ENCODE results near the gene CCSER1. TPM values are rescaled to one million over a fixed set of nuclear protein-coding genes. Genes with fewer than 3 reads are reported as not detected.

CCSER1 gene
- total RNA-seq, 1 donor from 2014 or later: 8.4 TPM

DNA sequence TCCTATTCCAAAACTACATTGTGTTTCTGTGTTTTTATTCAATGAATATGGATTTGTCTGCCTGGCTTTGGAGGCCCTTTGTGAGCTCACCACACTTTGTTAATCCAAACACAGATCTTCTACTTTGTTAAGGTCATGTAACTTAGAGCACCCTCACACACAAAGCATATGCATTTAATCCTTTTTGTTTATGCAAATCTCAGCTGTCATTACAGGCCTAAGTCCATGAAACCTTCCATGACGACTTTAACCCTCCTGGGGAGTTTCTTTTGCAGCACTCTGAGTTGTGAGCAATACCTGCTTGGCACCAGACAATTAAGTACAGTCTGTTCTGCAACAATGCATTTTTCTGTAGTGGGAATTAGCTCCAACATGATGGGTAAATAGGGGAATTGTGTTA is 14.9 kb downstream of the CCSER1 start:
- Histone ChIP-seq H3K4me3 (no peak overlapping the region), H3K9me3 (no peaks in the 10 kb centered on the region), H3K4me1 (no peaks in the 10 kb centered on the region), H3K27me3 (ENCODE audit: low read depth) (no peaks in the 10 kb centered on the region), H3K27ac (no peak overlapping the region), H3K36me3 (no peaks in the 10 kb centered on the region)
- ATAC-seq: no peak
- intact Hi-C loops (cut with DNase I): no loop called here
- TF ChIP-seq, protein P1, sequence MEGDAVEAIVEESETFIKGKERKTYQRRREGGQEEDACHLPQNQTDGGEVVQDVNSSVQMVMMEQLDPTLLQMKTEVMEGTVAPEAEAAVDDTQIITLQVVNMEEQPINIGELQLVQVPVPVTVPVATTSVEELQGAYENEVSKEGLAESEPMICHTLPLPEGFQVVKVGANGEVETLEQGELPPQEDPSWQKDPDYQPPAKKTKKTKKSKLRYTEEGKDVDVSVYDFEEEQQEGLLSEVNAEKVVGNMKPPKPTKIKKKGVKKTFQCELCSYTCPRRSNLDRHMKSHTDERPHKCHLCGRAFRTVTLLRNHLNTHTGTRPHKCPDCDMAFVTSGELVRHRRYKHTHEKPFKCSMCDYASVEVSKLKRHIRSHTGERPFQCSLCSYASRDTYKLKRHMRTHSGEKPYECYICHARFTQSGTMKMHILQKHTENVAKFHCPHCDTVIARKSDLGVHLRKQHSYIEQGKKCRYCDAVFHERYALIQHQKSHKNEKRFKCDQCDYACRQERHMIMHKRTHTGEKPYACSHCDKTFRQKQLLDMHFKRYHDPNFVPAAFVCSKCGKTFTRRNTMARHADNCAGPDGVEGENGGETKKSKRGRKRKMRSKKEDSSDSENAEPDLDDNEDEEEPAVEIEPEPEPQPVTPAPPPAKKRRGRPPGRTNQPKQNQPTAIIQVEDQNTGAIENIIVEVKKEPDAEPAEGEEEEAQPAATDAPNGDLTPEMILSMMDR (IDR thresholded peaks at IDR 0.05): no peak
- DNase-seq: no peak

DNA sequence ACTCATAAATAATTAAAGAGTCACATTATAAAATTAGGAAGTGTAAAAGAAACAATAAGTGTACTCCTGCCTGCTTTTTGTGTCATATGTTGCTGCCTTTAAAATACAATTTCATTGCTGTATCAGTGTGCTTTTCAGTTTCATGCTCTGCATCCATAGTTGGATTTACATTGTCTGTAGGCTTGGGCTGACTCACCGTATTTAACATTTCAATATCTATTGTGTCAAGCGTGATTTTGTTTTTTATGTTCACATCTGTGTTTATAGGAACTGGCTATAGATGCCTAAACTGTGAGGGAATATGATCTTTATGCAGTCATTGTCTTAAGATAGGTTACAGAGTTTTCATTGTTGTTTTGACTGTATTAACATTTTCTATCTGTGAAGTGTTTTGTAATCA is 18.1 kb downstream of the CCSER1 start:
- no peak overlapping the region for H3K27ac ChIP-seq
- H3K4me3 ChIP-seq: no peak overlapping the region
- no peaks in the 10 kb centered on the region for H3K4me1 ChIP-seq
- no peak for DNase-seq
- TF ChIP-seq, protein P1 (IDR thresholded peaks at IDR 0.05): no peak
- no peaks in the 10 kb centered on the region for H3K9me3 ChIP-seq
- intact Hi-C loops (cut with DNase I): no loop called here
- no peaks in the 10 kb centered on the region for H3K27me3 ChIP-seq (ENCODE audit: low read depth)
- no peaks in the 10 kb centered on the region for H3K36me3 ChIP-seq
- no peak for ATAC-seq

DNA sequence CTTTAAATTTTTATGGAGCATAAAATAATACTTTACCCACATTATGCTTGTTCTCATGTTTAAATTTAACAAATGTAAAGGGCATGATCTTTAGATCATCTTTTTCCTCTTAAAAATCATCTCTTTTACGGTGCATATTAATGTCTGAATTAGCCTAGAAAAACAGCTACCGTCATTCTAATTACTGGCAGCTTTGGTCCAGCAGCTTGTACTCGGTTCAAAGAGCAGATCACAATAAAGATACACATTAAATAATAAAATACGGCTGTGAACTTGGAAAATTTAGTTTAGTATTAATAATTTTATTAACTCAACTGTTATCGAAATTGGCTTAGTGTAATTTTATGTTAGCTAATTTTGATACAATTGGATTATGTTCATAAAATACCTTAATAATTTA is 19.1 kb downstream of the CCSER1 start:
- TF ChIP-seq, protein P1 (IDR thresholded peaks at IDR 0.05): no peak
- H3K36me3 ChIP-seq: no peaks in the 10 kb centered on the region
- no peaks in the 10 kb centered on the region for H3K9me3 ChIP-seq
- ATAC-seq: no peak
- no peak overlapping the region for H3K4me3 ChIP-seq
- intact Hi-C loops (cut with DNase I): no loop called here
- no peak overlapping the region for H3K27ac ChIP-seq
- H3K4me1 ChIP-seq: no peaks in the 10 kb centered on the region
- DNase-seq: no peak
- no peaks in the 10 kb centered on the region for H3K27me3 ChIP-seq (ENCODE audit: low read depth)

DNA sequence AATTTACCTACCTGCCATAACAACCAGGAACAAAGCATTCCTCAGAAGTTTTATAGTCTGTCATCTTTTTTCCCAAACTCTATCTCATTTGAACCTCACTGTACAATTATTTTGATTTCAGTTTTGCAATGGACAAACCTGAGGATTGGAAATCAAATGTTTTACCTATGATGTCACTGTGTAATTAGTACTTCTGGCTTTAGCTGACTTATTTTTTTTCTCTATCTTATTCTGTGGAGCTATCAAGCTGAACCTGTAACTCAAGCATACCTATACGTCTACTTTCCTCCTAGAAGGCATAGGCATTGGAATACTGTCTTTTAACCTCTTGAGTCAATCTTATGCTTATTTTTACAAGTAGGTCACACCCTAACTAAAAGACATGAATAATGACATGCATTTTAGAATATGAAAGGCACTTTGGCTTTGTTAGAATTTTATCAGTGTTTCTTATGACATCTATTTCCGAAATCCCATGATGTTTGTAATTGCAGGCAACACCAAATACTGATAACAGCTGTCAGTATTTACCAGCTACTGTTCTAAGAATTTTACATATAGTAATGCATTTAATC is 21.5 kb downstream of the CCSER1 start:
- ATAC-seq (no peak), DNase-seq (no peak)
- Histone ChIP-seq H3K4me1 (no peaks in the 10 kb centered on the region), H3K4me3 (no peak overlapping the region), H3K9me3 (no peaks in the 10 kb centered on the region), H3K27me3 (ENCODE audit: low read depth) (no peaks in the 10 kb centered on the region), H3K27ac (no peak overlapping the region), H3K36me3 (no peaks in the 10 kb centered on the region)
- TF ChIP-seq, protein P1 (IDR thresholded peaks at IDR 0.05): no peak
- intact Hi-C loops (cut with DNase I): no loop called here

DNA sequence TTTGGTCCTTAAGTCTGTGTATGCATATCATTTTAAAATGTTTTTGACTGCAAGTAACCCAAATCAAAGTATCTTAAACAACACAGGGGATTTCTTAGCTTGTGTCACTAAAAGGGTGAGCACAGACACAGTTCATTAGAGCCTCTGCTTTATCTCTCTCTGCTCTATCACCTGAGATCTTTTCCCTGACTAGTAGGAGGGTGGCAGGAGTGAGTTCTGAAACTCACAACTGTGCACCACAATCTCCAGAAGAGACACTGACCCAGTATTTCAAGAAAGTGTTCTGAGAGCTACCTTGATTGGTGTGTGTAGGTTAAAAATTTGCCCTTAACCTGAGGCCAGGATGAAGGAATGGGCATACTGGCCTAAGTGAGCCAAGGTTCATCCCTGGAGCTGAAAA is 24.8 kb downstream of the CCSER1 start:
- intact Hi-C loops (cut with DNase I): no loop called here
- DNase-seq (no peak), ATAC-seq (no peak)
- Histone ChIP-seq H3K27ac (no peak overlapping the region), H3K4me1 (no peaks in the 10 kb centered on the region), H3K4me3 (no peak overlapping the region), H3K9me3 (no peaks in the 10 kb centered on the region), H3K27me3 (ENCODE audit: low read depth) (no peaks in the 10 kb centered on the region), H3K36me3 (no peaks in the 10 kb centered on the region)
- TF ChIP-seq, protein P1 (IDR thresholded peaks at IDR 0.05): no peak

DNA sequence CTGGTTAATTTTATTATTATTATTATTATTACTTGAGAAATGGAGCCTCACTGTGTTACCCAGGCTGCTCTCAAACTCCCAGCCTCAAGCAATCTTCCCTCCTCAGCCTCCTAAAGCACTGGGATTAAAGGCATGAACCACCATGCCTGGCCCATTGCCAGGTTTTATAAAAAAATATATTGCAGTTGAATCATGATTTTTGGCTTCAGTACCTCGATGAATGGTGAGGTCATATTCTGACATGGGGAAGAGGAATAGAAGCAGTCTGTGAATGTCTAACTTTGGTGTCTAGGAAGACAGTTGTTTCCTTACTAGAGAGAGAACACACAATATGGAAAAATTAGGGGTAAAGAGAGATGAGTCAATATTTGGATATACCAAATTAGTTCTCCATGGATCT is 32.0 kb downstream of the CCSER1 start:
- no peak for ATAC-seq
- Histone ChIP-seq H3K27ac (no peak overlapping the region), H3K9me3 (no peaks in the 10 kb centered on the region), H3K27me3 (ENCODE audit: low read depth) (no peaks in the 10 kb centered on the region), H3K4me1 (no peaks in the 10 kb centered on the region), H3K4me3 (no peak overlapping the region), H3K36me3 (no peaks in the 10 kb centered on the region)
- TF ChIP-seq, protein P1 (IDR thresholded peaks at IDR 0.05): no peak
- intact Hi-C loops (cut with DNase I): no loop called here
- no peak for DNase-seq
